ENCODE data around the gene HIVEP3. TPM values are rescaled to one million over a fixed set of nuclear protein-coding genes. Genes with fewer than 3 reads are reported as not detected.
A peak's percentile ranks its signal among the peaks of the same experiment; 100 is the strongest.

HIVEP3 gene
- total RNA-seq, 1 donor from 2014 or later: 0.37 TPM

GRCh38 chr1:41661428-41662060 is 257.2 kb downstream of the HIVEP3 start:
- no peak overlapping the region for H3K27ac ChIP-seq
- Mint-ChIP-seq H3K9me3 (no peaks in the 10 kb centered on the region), H3K27ac (no peak overlapping the region), H3K27me3 (ENCODE audit: insufficient read depth, low read depth) (peaks cover 31% of the 10 kb centered on the region), H3K4me3 (peak overlapping the region; percentile 88), H3K4me1 (peaks cover 14% of the 10 kb centered on the region), H3K36me3 (no peaks in the 10 kb centered on the region)
- peaks cover 65% of the 10 kb centered on the region for H3K27me3 ChIP-seq
- H3K4me1 ChIP-seq: peaks cover 3% of the 10 kb centered on the region
- H2AFZ ChIP-seq (replicated peaks): no peak overlapping the region
- DNase-seq (ENCODE audit: low spot score): no peak
- H3K9me3 ChIP-seq (ENCODE audit: low read depth): no peaks in the 10 kb centered on the region
- peaks cover 12% of the 10 kb centered on the region for H4K20me1 ChIP-seq (ENCODE audit: low read depth)
- peak overlapping the region; percentile 87 for H3K4me2 ChIP-seq
- TF ChIP-seq EZH2 (IDR thresholded peaks at IDR 0.05): peak; percentile 75
- TF ChIP-seq EZH2phosphoT487 (IDR thresholded peaks at IDR 0.05): no peak
- H3K4me3 ChIP-seq: peak overlapping the region; percentile 46
- no peak overlapping the region for H3K9ac ChIP-seq
- no peaks in the 10 kb centered on the region for H3F3A ChIP-seq (ENCODE audit: low read depth)
- H3K36me3 ChIP-seq: no peaks in the 10 kb centered on the region
- no peaks in the 10 kb centered on the region for H3K79me2 ChIP-seq (ENCODE audit: low read depth)

GRCh38 chr1:41660570-41661427 is 257.9 kb downstream of the HIVEP3 start:
- Histone ChIP-seq H3K27me3 (peaks cover 65% of the 10 kb centered on the region), H3K9ac (no peak overlapping the region), H3K4me1 (peaks cover 3% of the 10 kb centered on the region), H3F3A (ENCODE audit: low read depth) (no peaks in the 10 kb centered on the region), H3K4me2 (peak overlapping the region; percentile 87), H3K4me3 (no peak overlapping the region), H3K27ac (no peak overlapping the region), H3K79me2 (ENCODE audit: low read depth) (no peaks in the 10 kb centered on the region), H2AFZ (replicated peaks) (no peak overlapping the region), H3K36me3 (no peaks in the 10 kb centered on the region), H4K20me1 (ENCODE audit: low read depth) (peaks cover 12% of the 10 kb centered on the region), H3K9me3 (ENCODE audit: low read depth) (no peaks in the 10 kb centered on the region)
- DNase-seq (ENCODE audit: low spot score): no peak
- Mint-ChIP-seq H3K36me3 (no peaks in the 10 kb centered on the region), H3K4me1 (peaks cover 18% of the 10 kb centered on the region), H3K27ac (no peak overlapping the region), H3K4me3 (peak overlapping the region; percentile 88), H3K27me3 (ENCODE audit: insufficient read depth, low read depth) (peaks cover 31% of the 10 kb centered on the region), H3K9me3 (no peaks in the 10 kb centered on the region)
- TF ChIP-seq EZH2phosphoT487 (IDR thresholded peaks at IDR 0.05): no peak
- no peak for TF ChIP-seq CTCF (IDR thresholded peaks at IDR 0.05)
- no peak for TF ChIP-seq EZH2 (IDR thresholded peaks at IDR 0.05)

DNA sequence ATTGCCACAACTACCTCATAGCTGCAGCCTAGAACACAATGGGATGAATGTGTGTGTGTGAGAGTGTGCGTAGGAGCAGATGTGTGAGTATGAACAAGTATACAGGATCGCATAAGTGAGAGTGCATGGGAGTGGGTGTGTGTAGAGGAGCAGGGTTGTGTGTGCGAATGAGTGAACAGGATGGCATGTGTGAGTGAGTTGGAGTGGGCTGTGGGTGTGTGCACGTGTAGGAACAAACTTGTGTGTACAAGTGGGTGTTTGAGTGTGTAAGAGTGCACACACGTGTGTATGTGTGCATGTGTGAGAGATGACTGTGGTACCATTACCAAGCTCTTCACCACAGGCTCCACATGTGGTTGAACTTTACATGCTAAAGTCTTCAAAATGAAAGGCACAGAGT is 258.8 kb downstream of the HIVEP3 start:
- Histone ChIP-seq H3K4me3 (no peak overlapping the region), H3K27me3 (peaks cover 63% of the 10 kb centered on the region), H3F3A (ENCODE audit: low read depth) (no peaks in the 10 kb centered on the region), H3K36me3 (no peaks in the 10 kb centered on the region), H4K20me1 (ENCODE audit: low read depth) (peaks cover 12% of the 10 kb centered on the region), H3K27ac (no peak overlapping the region), H3K9me3 (ENCODE audit: low read depth) (no peaks in the 10 kb centered on the region), H3K79me2 (ENCODE audit: low read depth) (no peaks in the 10 kb centered on the region), H3K4me2 (no peak overlapping the region), H3K4me1 (peaks cover 3% of the 10 kb centered on the region), H3K9ac (no peak overlapping the region), H2AFZ (replicated peaks) (no peak overlapping the region)
- Mint-ChIP-seq H3K9me3 (no peaks in the 10 kb centered on the region), H3K4me3 (peak overlapping the region; percentile 13), H3K4me1 (peaks cover 22% of the 10 kb centered on the region), H3K36me3 (no peaks in the 10 kb centered on the region), H3K27ac (no peak overlapping the region), H3K27me3 (ENCODE audit: insufficient read depth, low read depth) (peaks cover 31% of the 10 kb centered on the region)
- no peak for DNase-seq (ENCODE audit: low spot score)
- TF ChIP-seq CTCF (IDR thresholded peaks at IDR 0.05) (no peak), EZH2 (IDR thresholded peaks at IDR 0.05) (no peak), EZH2phosphoT487 (IDR thresholded peaks at IDR 0.05) (no peak)

DNA sequence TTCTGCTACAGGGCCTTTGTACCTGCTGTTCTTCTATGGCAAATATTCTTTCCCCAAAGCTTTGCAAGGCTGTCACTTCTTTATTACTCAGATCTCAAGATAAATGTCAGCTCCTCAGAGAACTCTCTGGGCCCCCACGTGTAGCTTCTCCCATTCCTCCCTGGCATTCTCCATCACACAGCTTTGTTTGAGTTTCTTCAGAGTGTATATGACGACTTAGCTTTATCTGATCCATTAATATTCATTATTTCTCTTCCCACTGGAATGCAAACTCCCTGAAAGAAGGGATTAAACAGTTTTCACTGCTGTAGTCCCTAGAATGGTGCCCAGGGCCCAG is 259.6 kb downstream of the HIVEP3 start:
- peaks cover 3% of the 10 kb centered on the region for H3K4me1 ChIP-seq
- H3F3A ChIP-seq (ENCODE audit: low read depth): no peaks in the 10 kb centered on the region
- Mint-ChIP-seq H3K27ac (no peak overlapping the region), H3K9me3 (no peaks in the 10 kb centered on the region), H3K27me3 (ENCODE audit: insufficient read depth, low read depth) (peaks cover 29% of the 10 kb centered on the region), H3K4me3 (peak overlapping the region; percentile 11), H3K36me3 (no peaks in the 10 kb centered on the region), H3K4me1 (peaks cover 22% of the 10 kb centered on the region)
- no peaks in the 10 kb centered on the region for H3K9me3 ChIP-seq (ENCODE audit: low read depth)
- no peaks in the 10 kb centered on the region for H3K36me3 ChIP-seq
- H4K20me1 ChIP-seq (ENCODE audit: low read depth): peaks cover 12% of the 10 kb centered on the region
- H3K4me2 ChIP-seq: no peak overlapping the region
- no peak overlapping the region for H3K4me3 ChIP-seq
- TF ChIP-seq EZH2phosphoT487 (IDR thresholded peaks at IDR 0.05) (no peak), EZH2 (IDR thresholded peaks at IDR 0.05) (no peak), CTCF (IDR thresholded peaks at IDR 0.05) (no peak)
- H3K9ac ChIP-seq: no peak overlapping the region
- H3K27me3 ChIP-seq: peaks cover 56% of the 10 kb centered on the region
- no peak overlapping the region for H3K27ac ChIP-seq
- H2AFZ ChIP-seq (replicated peaks): no peak overlapping the region
- H3K79me2 ChIP-seq (ENCODE audit: low read depth): no peaks in the 10 kb centered on the region
- DNase-seq (ENCODE audit: low spot score): no peak
